AG04450 (cell line): Measurements from ENCODE around the gene ZNF668. TPM values are rescaled to one million over a fixed set of nuclear protein-coding genes. Genes with fewer than 3 reads are reported as not detected.

Source experiments
- CTCF ChIA-PET: fragments of 300-600, 350-600 bp; formaldehyde crosslinking; extraction: SDS; loops from one replicate; lab custom pipeline; 2022; ENCODE audit warnings: antibody characterized with exemption, inconsistent platforms; lab: Charles Lee
- POLR2A ChIA-PET: fragments of 350-600 bp; formaldehyde crosslinking; extraction: SDS; loops from one replicate; lab custom pipeline; 2021; ENCODE audit warnings: antibody characterized with exemption, inconsistent platforms; lab: Yijun Ruan, JAX
- DNase-seq: peaks from one replicate; pipeline ENCODE4 v3.0.0-alpha.2; 2011; ENCODE audit warnings: low read depth, low spot score
- H3K27ac ChIP-seq: one replicate; pipeline ENCODE4 v1.5.1; 2012; ENCODE audit warnings: low read depth, low read length, control low read depth
- H3K27me3 ChIP-seq: one replicate; pipeline ENCODE4 v1.6.0; 2012; ENCODE audit warnings: low read length; ENCODE audit not compliant: control insufficient read depth, insufficient read depth
- H3K4me3 ChIP-seq: 2 replicates; pipeline ENCODE4 v1.5.1; 2011; ENCODE audit warnings: mild to moderate bottlenecking, low read depth, low read length, control low read depth
- H3K9me3 ChIP-seq: 2 replicates; pipeline ENCODE4 v1.5.1; 2012; ENCODE audit warnings: low read length; ENCODE audit not compliant: control insufficient read depth, insufficient read depth
- CTCF ChIP-seq: IDR thresholded peaks from 2 replicates; pipeline ENCODE4 v1.5.1; 2011; ENCODE audit warnings: low read depth, low read length, control low read depth, inconsistent platforms
- polyA plus RNA-seq: library from polyadenylated mRNA; depleted of rRNA; stranded (reverse); fragments of >200 nt; gene quantifications from 2 replicates; pipeline ENCODE4 v1.2.3, GENCODE V29; 2011

The ZNF668 gene
- polyA plus RNA-seq, 1 experiment = 5.9 TPM

GRCh38 chr16:31083981-31084380, 9.9 kb upstream of the ZNF668 start:
- no peaks in the 10 kb centered on the region; the same call in 1 of the 2 replicates for H3K9me3 ChIP-seq
- TF ChIP-seq CTCF = no peak
- H3K27ac ChIP-seq = no peak overlapping the region
- POLR2A ChIA-PET = no interaction called here
- no peak overlapping the region for H3K4me3 ChIP-seq
- no peaks in the 10 kb centered on the region for H3K27me3 ChIP-seq
- CTCF ChIA-PET = interaction anchor here (0.8 kb wide), 1 partner anchor 59 kb away, joined by 3 read pairs; no protein-coding TSS in a partner anchor
- no peak for DNase-seq

GRCh38 chr16:31083556-31083955, 9.5 kb upstream of the ZNF668 start:
- ChIA-PET POLR2A (no interaction called here), CTCF (interaction anchor here (0.6 kb wide), 1 partner anchor 377 kb away, joined by 4 read pairs; no protein-coding TSS in a partner anchor)
- no peaks in the 10 kb centered on the region for H3K27me3 ChIP-seq

GRCh38 chr16:31083081-31083480, 9.0 kb upstream of the ZNF668 start:
- Histone ChIP-seq H3K4me3 (no peak overlapping the region), H3K9me3 (no peaks in the 10 kb centered on the region; the same call in 1 of the 2 replicates), H3K27ac (no peak overlapping the region), H3K27me3 (no peaks in the 10 kb centered on the region)
- DNase-seq = no peak
- CTCF ChIA-PET = interaction anchor here (0.6 kb wide), 1 partner anchor 378 kb away, joined by 4 read pairs; no protein-coding TSS in a partner anchor
- POLR2A ChIA-PET = no interaction called here
- no peak for TF ChIP-seq CTCF

More at GRCh38 chr16:31083556-31083955, 9.5 kb upstream of the ZNF668 start:
- no peak overlapping the region for H3K27ac ChIP-seq
- DNase-seq = no peak
- no peaks in the 10 kb centered on the region; the same call in 1 of the 2 replicates for H3K9me3 ChIP-seq
- no peak overlapping the region for H3K4me3 ChIP-seq
- no peak for TF ChIP-seq CTCF

- no peaks in the 10 kb centered on the region; the same call in 1 of the 2 replicates for H3K9me3 ChIP-seq
- H3K4me3 ChIP-seq = no peak overlapping the region
- ChIA-PET POLR2A (no interaction called here), CTCF (interaction anchor here (0.6 kb wide), 1 partner anchor 378 kb away, joined by 4 read pairs; no protein-coding TSS in a partner anchor)
- TF ChIP-seq CTCF = no peak
- H3K27ac ChIP-seq = no peak overlapping the region
- no peaks in the 10 kb centered on the region for H3K27me3 ChIP-seq
- DNase-seq = no peak
Measured at GRCh38 chr16:31082368-31083045, 8.5 kb upstream of the ZNF668 start.
